T-helper 1 cell treated with Interleukin-12 subunit alpha and Interleukin-12 subunit beta and Interleukin-4 antibody, amounts not matched to agents 30 ng/mL and 1 ng/mL, for 36 hours (primary cell): ENCODE data around the gene UBE2F. TPM values are rescaled to one million over a fixed set of nuclear protein-coding genes. Genes with fewer than 3 reads are reported as not detected.
"Not testable (repeated sequence)": the region's sequence is repeated elsewhere in the genome, so short reads cannot be mapped to it uniquely, and the experiment has no call there.

Source experiments
- intact Hi-C: fragments of 100-400 bp; cut with micrococcal nuclease; formaldehyde crosslinking; loops from one replicate; pipeline ENCODE4 v1.15.1; 2024
- total RNA-seq: library from RNA; stranded (reverse); gene quantifications from 2 replicates; pipeline ENCODE4 v1.2.3, GENCODE V29; 2022

Gene UBE2F
- total RNA-seq, 1 donor from 2014 or later, result 79.1 TPM

- intact Hi-C loops, result no loop called here
Observed at GRCh38 chr2:237977380-237977779, 10.6 kb downstream of the UBE2F start.

- intact Hi-C loops, result no loop called here
Observed at GRCh38 chr2:237978058-237978712, 11.4 kb downstream of the UBE2F start.

GRCh38 chr2:237979331-237979730 is 12.5 kb downstream of the UBE2F start:
- intact Hi-C loops, result no loop called here

GRCh38 chr2:237980087-237980486 is 13.3 kb downstream of the UBE2F start:
- intact Hi-C loops, result no loop called here

GRCh38 chr2:237980751-237981150 is 13.9 kb downstream of the UBE2F start:
- intact Hi-C loops, result no loop called here

GRCh38 chr2:237981621-237982020 is 14.8 kb downstream of the UBE2F start:
- intact Hi-C loops, result not testable (repeated sequence)

- intact Hi-C loops, result no loop called here
Observed at GRCh38 chr2:237982039-237982725, 15.4 kb downstream of the UBE2F start.

- intact Hi-C loops, result no loop called here
Observed at GRCh38 chr2:237983922-237984321, 17.1 kb downstream of the UBE2F start.

GRCh38 chr2:237987268-237987667 is 20.5 kb downstream of the UBE2F start:
- intact Hi-C loops, result no loop called here

GRCh38 chr2:237993701-237994100 is 26.9 kb downstream of the UBE2F start:
- intact Hi-C loops, result no loop called here

GRCh38 chr2:237995036-237995435 is 28.2 kb downstream of the UBE2F start:
- intact Hi-C loops, result no loop called here

GRCh38 chr2:237996021-237996593 is 29.3 kb downstream of the UBE2F start:
- intact Hi-C loops, result no loop called here

GRCh38 chr2:237997521-237997920 is 30.7 kb downstream of the UBE2F start:
- intact Hi-C loops, result no loop called here

- intact Hi-C loops, result loop anchor here (1.0 to 2.0 kb wide), 5 partner anchors 26 to 298 kb away; partner anchors contain the start of gene HES6
Observed at GRCh38 chr2:237998530-237998929, 31.7 kb downstream of the UBE2F start.

- intact Hi-C loops, result no loop called here
Observed at GRCh38 chr2:238003234-238004031, 36.6 kb downstream of the UBE2F start.

GRCh38 chr2:238004077-238004830 is 37.4 kb downstream of the UBE2F start:
- intact Hi-C loops, result no loop called here

- intact Hi-C loops, result no loop called here
Observed at GRCh38 chr2:238005528-238005927, 38.7 kb downstream of the UBE2F start.

GRCh38 chr2:238006510-238006909 is 39.7 kb downstream of the UBE2F start:
- intact Hi-C loops, result no loop called here

- intact Hi-C loops, result no loop called here
Observed at GRCh38 chr2:238007924-238008323, 41.1 kb downstream of the UBE2F start.

- intact Hi-C loops, result no loop called here
Observed at GRCh38 chr2:238009563-238009962, 42.7 kb downstream of the UBE2F start.

GRCh38 chr2:238010572-238010971 is 43.8 kb downstream of the UBE2F start:
- intact Hi-C loops, result no loop called here
